Activated T-cell treated with anti-CD3 and anti-CD28 coated beads for 1 hour (primary cell): Measurements from ENCODE around the gene EDC3.
"Not testable (repeated sequence)": the region's sequence is repeated elsewhere in the genome, so short reads cannot be mapped to it uniquely, and the experiment has no call there.

Experiments
- DNase-seq: peaks from one replicate; pipeline ENCODE4 v3.0.0-alpha.2; 2020; ENCODE audit warnings: low read depth

EDC3 gene

DNA sequence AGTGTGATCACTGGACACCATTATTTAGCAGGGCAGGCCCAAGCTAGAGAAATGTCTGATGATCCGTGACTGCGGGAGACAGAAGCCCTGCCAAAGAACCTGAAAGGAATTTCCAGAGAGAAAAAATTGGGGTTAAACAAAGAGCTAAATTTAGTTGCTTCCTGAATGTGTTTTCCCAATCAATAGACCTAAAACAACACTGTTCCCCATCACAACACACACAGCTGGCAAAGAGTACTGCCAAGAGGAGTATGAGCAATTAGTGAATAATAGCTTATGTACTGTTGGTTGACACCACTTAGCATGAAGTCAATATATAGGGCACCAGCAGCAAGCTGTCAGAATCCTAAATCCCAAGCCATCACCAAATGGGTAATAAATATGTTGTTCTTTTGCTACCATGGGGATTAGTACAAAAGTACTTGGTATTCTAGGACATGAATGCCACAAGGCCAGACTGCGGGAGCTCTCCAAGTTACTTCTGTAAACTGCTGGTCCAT is 44.5 kb downstream of the EDC3 start:
- DNase-seq: no peak

DNA sequence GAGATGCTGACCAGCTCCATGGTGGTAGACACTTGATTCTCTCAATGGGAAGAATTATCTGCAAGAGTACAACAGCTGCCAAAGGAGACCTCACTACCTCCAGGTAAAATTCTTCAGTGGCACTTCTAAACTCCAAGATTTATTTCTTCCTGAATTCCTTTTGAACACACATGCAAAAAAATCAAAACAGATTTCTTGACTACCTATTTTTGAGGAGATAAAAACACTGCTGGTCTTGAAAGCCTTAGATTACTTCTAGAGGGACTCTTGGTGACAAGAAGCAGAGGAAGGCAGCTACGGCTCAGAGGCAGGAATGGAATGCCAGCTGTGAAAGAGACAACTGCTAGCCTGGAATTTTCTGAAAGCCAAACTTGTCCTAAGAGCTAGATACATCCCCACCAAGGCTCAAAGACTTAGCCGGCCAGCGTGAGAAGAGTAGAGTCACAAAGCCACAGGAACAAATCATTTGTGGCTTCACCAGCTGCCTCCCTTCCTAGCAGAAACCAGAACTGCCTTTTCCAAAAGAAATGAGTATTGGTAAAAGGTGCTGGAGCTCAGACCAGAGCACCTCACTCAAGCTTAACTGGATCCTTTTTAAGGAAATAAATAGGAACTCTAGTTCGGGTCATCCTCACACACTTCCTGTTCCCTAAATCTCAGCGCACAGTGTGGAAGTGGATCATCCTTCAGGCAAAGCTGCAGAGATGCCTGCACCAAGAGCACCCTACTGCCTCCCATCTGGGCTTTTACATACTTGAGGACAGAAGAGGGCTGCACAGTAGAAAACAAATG is 47.6 kb downstream of the EDC3 start:
- DNase-seq: no peak

DNA sequence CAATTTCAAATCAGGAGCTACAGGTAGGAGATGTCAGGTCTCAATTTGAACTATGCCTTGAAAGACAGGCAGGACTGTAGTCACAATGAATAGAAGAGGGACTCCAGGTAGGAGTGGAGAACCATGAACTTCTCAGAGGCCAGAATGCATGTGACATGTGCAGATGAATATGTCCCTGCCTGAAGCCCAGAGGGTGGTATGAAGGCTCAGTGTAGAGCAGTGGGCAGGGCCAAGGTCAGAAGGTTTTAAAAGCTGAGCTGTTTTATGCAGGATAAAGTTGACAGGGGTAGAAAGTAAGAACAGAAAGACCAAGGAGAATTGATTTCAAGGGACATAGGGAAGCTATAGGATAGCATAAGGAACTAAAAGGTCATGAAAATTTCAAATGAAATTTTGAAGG is 49.3 kb downstream of the EDC3 start:
- DNase-seq: no peak

- no peak for DNase-seq
Observed at GRCh38 chr15:74643665-74644204, 52.1 kb downstream of the EDC3 start.

DNA sequence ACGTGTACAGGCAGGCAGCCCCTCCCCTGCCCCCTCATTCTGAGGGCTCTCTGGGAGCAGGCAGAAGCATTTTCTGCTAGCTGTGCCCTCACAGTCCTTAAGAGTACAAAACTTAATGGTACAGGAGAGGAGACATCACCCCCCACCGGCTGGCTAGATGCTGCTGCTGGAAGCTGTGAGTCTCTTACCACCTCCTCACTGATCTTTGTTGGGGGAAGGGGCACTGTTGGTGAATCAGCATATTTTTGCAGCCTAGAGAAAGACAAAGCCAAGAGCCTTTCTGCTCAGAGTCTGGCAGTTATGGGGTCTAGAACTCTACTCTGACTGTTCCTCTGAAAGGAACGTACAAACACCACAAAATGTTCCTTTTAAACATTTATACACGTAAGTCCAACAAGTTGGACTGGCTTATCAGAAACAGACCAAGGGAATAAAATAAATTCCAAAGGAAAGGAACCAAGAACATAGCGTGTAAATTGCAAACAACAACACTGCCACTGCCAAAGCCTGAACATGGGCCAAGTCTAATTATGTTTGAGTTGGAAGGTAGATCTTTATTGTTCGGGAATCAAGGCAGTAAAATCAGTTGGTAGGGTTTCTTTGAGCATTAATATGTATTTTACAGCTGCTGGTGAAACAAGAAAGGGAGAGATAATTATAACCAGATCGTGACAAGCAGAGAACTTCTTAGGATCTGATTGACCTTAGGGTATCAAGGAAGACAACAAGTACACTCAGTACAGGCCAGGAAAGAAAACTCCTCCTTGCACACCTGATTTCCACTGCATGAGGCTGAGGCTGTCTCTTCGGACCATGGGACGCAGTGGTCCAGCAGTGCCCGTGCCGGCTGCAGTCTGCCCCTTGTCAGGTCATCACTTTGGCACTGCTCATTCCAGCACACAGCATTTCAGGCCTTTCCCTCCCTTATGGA is 52.8 kb downstream of the EDC3 start:
- no peak for DNase-seq

DNA sequence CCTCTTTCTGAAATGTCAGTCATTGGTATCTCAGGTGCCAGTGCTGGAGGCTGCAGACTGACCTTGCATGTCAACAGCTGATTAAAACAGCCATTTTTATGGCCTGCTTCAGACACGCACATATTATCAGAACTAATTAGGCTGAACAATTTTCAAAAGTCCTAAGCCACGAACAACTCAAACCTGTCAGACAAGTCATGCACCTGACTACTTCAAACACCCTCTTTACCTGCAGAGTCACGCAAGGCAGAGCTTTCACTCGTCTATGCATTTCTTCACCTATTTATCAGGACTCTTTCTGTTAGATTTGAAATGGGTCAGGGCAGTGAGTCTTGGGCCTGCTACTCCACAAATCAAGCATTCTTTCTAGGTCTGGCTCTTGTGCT is 53.5 kb downstream of the EDC3 start:
- DNase-seq: no peak

DNA sequence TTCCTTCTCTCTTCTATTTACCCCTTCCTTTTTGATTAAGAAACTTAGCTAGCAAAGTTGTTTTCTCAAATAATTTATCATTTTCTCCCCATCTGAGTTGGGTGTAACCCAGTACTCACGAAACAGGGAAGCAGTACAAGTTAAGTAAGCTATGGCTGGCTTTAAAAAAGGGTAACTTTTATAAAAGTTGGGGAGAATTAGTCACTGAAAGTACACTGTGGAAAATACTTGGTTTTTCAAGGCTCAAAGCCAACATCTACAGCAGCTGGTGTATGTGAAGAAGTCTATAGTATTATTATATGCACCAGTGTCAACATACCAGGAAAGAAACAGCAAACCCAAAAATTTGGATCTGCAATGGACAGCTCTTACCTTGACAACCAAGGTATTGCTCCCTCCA is 54.7 kb downstream of the EDC3 start:
- no peak for DNase-seq

DNA sequence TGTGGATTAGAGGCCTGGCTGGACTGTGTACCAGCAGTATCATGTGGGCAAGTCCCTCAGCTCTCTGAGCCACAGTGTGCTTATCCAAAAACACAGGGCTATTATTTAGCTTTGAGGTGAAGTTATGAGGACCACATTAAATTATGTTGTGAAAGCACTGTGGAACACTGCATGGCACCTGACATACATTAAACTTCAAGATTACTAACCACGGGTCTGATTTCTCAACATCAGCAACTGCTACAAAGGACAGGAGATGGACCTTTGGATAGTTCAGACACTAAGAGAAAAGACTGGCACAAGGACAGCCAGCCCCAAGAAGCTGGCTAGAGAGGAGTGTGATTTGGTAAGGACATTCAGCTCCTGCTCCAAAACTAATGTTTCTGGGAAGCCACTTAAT is 58.8 kb downstream of the EDC3 start:
- no peak for DNase-seq

GRCh38 chr15:74635228-74635627 is 60.6 kb downstream of the EDC3 start:
- DNase-seq: peak; percentile 56

GRCh38 chr15:74633781-74634180 is 62.0 kb downstream of the EDC3 start:
- no peak for DNase-seq

GRCh38 chr15:74632601-74633000 is 63.2 kb downstream of the EDC3 start:
- no peak for DNase-seq

DNA sequence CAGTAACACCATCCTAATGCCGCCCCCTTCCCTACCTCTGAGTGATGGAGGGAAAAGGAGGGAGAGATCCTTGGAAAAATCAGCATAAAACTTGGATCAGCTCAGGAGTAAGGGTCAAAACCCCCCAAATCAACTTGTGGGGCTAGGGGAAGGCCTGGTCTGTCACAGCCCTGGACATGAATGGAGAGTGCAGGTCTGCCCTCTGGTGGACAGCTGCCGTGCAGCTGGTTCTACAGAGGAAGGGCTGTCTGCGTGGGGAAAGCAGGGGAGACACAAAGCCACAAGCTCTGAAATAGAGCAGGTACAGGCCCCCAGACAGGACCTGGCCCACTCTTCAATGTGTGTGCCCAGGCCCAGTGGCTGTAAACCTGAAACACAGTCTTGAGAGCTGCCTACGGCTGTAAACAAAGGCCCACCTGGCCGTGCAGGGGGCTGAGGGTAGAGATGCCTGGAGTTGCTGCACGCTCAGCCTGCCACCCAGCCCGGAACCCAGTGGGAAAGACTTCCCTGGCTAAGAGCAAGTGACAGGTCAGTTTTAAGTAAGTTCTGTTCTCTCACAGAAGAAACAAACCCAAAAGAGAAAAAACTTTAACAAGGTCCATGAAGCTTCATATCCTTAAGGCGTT is 63.8 kb downstream of the EDC3 start:
- DNase-seq: peak; percentile 42

- no peak for DNase-seq
Observed at GRCh38 chr15:74631408-74631807, 64.4 kb downstream of the EDC3 start.

- no peak for DNase-seq
Observed at GRCh38 chr15:74631087-74631385, 64.8 kb downstream of the EDC3 start.

- no peak for DNase-seq
Observed at GRCh38 chr15:74630284-74631086, 65.3 kb downstream of the EDC3 start.

- not testable (repeated sequence) for DNase-seq
Observed at GRCh38 chr15:74629696-74630095, 66.1 kb downstream of the EDC3 start.

DNA sequence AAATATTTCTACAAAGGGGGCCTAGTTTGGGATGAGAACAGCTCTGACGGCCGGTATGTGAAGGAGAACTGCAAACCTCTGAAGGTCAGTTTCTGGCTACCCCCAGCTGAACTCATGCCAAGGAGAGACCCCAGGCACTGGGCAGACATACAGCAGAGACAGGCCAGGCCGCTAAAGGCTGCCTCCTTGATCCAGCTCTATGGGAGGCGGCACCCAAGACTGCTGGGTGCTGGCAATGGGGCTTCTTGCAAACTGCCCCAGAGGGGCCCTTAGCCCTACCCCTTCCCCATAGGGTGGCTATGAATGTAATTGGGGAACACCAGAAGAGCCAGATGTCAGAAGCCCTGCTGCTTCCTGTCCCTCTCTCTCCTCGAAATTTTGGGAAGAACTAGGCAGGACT is 66.9 kb downstream of the EDC3 start:
- no peak for DNase-seq

GRCh38 chr15:74628199-74628598 is 67.6 kb downstream of the EDC3 start:
- no peak for DNase-seq

- no peak for DNase-seq
Observed at GRCh38 chr15:74627766-74628165, 68.1 kb downstream of the EDC3 start.

DNA sequence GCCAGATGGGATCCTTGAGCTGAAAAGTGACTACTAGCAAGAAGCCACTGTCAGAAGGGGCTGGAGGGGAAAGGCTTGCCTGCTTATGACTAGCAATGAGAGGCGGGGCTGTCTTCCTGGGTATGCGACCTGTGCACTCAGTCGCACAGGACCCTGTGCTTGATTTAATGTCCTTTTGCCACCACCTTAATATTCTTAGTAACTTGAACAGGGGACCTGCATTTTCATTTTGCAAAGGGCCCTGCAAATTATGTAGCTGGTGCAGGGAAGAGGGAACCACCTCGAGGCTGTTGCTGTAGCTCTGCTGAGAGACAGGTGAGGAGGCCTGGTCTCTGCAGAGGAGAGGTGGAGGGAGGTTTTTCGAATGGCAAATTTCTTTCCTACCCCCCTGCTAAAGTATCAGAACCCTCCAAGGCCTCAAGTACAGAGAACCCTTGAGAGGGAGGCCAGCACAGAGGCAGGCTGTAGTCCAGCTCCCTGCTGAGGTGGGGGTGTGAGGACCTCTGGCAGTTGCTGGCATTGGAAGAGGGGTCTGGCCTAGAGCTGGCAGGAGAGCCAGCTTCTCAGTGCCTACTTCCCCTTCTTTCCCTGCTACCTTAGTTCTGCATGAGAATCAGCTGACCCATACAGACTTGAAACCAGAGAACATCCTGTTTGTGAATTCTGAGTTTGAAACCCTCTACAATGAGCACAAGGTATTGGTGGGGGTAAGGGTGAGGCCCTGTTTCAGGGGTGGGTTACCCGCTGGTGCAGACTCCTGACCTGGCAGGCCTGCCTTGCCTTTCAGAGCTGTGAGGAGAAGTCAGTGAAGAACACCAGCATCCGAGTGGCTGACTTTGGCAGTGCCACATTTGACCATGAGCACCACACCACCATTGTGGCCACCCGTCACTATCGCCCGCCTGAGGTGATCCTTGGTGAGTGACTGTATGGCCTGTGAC is 68.8 kb downstream of the EDC3 start:
- DNase-seq: no peak

DNA sequence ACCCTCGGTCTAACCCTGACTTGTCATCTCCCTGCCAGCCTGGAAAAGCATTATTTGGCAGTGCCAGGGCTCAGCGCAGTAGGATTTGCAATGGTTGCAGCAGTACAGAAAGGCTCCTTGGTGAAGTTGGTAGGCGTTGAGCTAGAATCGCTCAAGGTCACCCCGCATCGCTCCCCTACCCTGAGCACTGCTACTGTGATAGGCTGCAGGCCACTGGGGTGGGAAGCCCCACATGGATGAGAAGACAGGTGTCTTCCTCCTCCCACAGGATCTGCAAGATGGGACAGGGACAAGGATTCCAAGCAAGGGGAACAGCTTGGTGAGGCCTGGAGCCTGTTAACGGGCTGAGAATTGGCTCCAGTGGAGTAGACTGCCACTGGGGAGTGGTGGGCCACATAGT is 69.5 kb downstream of the EDC3 start:
- no peak for DNase-seq
